GM12878 (cell line): ENCODE measurements around the gene HSD17B4. TPM values are rescaled to one million over a fixed set of nuclear protein-coding genes. Genes with fewer than 3 reads are reported as not detected.

Experiments
- CTCF ChIP-seq, 3 experiments: IDR thresholded peaks in 2 of 3; conservative IDR thresholded peaks in 1 of 3; 2 replicates each; pipeline ENCODE4 v1.5.1; 2011; ENCODE audit warnings: low read depth in 3 of 3, low read length in 3 of 3, mild to moderate bottlenecking in 3 of 3, control low read depth in 2 of 3, moderate library complexity in 2 of 3, inconsistent platforms in 1 of 3, mixed read lengths in 1 of 3; ENCODE audit not compliant: control insufficient read depth in 2 of 3, insufficient read depth in 1 of 3; ENCODE audit errors: extremely low read depth in 1 of 3
- CUX1 ChIP-seq: IDR thresholded peaks from 2 replicates; pipeline ENCODE4 v1.6.1; 2012; ENCODE audit warnings: improper control_type of control experiment, low read depth, low read length; ENCODE audit not compliant: insufficient replicate concordance
- RFX5 ChIP-seq: IDR thresholded peaks from 2 replicates; pipeline ENCODE4 v1.6.1; 2011; ENCODE audit warnings: low read depth, low read length, improper control_type of control experiment
- YY1 ChIP-seq: IDR thresholded peaks from 2 replicates; pipeline ENCODE4 v1.6.1; 2011; ENCODE audit warnings: low read depth, mild to moderate bottlenecking, low read length
- ZBTB40 ChIP-seq: fragments of 450-650 bp; IDR thresholded peaks from 2 replicates; pipeline ENCODE4 v1.6.1; 2016; ENCODE audit warnings: mild to moderate bottlenecking, moderate library complexity, borderline replicate concordance
- polyA plus RNA-seq, 11 experiments: library from polyadenylated mRNA; depleted of rRNA in 4 of 11; unstranded in 6 of 11; stranded (reverse) in 5 of 11; fragments of >200 nt; fragmentation: Nextera tagmentation in 4 of 11; fragmentation: Illumina TruSeq in 1 of 11; extraction: Ambion mirVana in 4 of 11; extraction: Trizol in 1 of 11; gene quantifications; 1 replicate in 1 of 11; 2 replicates in 10 of 11; pipeline versions ENCODE4 v1.2.1 to v1.2.3, GENCODE V29; 2011 to 2016; ENCODE audit warnings: inconsistent platforms in 2 of 11, missing spikeins in 2 of 11, low read depth in 1 of 11
- total RNA-seq, 4 experiments: library from RNA; depleted of rRNA in 3 of 4; stranded (reverse); fragments of >200 nt in 3 of 4; fragmentation: Illumina TruSeq in 1 of 4; extraction: Trizol in 1 of 4; gene quantifications; 2 replicates each; pipeline versions ENCODE4 v1.2.1 to v1.2.3, GENCODE V29; 2013 to 2021

HSD17B4 gene
- total and polyA plus RNA-seq, 10 of the 15 experiments (the other 5 are each of a cell fraction or from before 2014, with no cell fraction given): 38.6 to 125 (median 93.0) TPM

DNA sequence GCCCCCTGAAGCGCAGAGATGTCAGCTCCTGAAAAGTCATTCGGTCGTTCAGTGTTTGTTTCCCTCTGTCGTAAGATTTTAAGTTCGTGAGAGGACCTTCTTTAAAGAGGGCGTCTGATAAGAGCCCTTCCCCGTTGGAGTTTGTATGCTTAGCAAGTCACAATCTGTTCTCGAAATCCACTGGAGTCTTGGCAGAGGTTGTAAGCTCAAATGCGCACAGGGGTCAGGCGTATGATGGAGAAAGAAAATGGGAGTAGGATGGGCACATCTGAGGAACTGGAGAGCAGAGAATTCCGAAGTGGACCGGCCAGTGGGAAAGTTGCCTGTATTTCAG lies 710 bp downstream of the HSD17B4 start (continued):
- TF ChIP-seq CUX1 (no peak), YY1 (no peak), ZBTB40 (no peak), CTCF (IDR thresholded peaks at IDR 0.05 in 2 of 3, conservative IDR thresholded peaks at IDR 0.05 in 1 of 3; ENCODE audit: control insufficient read depth in 2 of 3, extremely low read depth in 1 of 3, insufficient read depth in 1 of 3, low read depth in 3 of 3, low read length in 3 of 3) (no peak), RFX5 (no peak)
